Hepatic stellate cell (primary cell): ENCODE results near the gene KCNQ1.

Experiments used
- DNase-seq: peaks from one replicate; pipeline ENCODE4 v3.0.0; 2011; ENCODE audit warnings: low spot score

KCNQ1 gene

GRCh38 chr11:2732940-2733628, 288.3 kb downstream of the KCNQ1 start:
- no peak for DNase-seq

GRCh38 chr11:2734181-2735052, 289.6 kb downstream of the KCNQ1 start:
- no peak for DNase-seq

GRCh38 chr11:2735053-2735589, 290.3 kb downstream of the KCNQ1 start:
- DNase-seq: no peak

- DNase-seq: no peak
Measured at GRCh38 chr11:2736577-2737225, 291.9 kb downstream of the KCNQ1 start.

GRCh38 chr11:2737226-2737590, 292.4 kb downstream of the KCNQ1 start:
- no peak for DNase-seq

GRCh38 chr11:2737866-2738265, 293.1 kb downstream of the KCNQ1 start:
- DNase-seq: no peak

- no peak for DNase-seq
Measured at GRCh38 chr11:2738551-2739431, 294.0 kb downstream of the KCNQ1 start.

- no peak for DNase-seq
Measured at GRCh38 chr11:2739531-2740274, 294.9 kb downstream of the KCNQ1 start.

GRCh38 chr11:2740275-2740940, 295.6 kb downstream of the KCNQ1 start:
- DNase-seq: no peak

GRCh38 chr11:2741006-2741376, 296.2 kb downstream of the KCNQ1 start:
- DNase-seq: no peak

- DNase-seq: no peak
Measured at GRCh38 chr11:2741377-2742131, 296.7 kb downstream of the KCNQ1 start.

GRCh38 chr11:2742201-2742600, 297.4 kb downstream of the KCNQ1 start:
- DNase-seq: no peak

- DNase-seq: no peak
Measured at GRCh38 chr11:2742611-2743426, 298.0 kb downstream of the KCNQ1 start.

- DNase-seq: no peak
Measured at GRCh38 chr11:2743427-2744110, 298.8 kb downstream of the KCNQ1 start.

- no peak for DNase-seq
Measured at GRCh38 chr11:2744166-2744565, 299.4 kb downstream of the KCNQ1 start.

- no peak for DNase-seq
Measured at GRCh38 chr11:2745511-2745910, 300.7 kb downstream of the KCNQ1 start.

GRCh38 chr11:2746401-2747247, 301.8 kb downstream of the KCNQ1 start:
- DNase-seq: no peak
